Renal pelvis (tissue), 12 donors: ENCODE data around the gene RPL36A. TPM values are rescaled to one million over a fixed set of nuclear protein-coding genes. Genes with fewer than 3 reads are reported as not detected.

Experiments used
- DNase-seq: peaks from one replicate; pipeline ENCODE4 v3.0.0-alpha.2; 2013
- long read RNA-seq, 16 experiments: transcript quantifications; one replicate each; lab custom pipeline, GENCODE V29; 2026
- polyA plus RNA-seq, 3 donors: library from polyadenylated mRNA; unstranded; fragments of 120-200 nt; gene quantifications; one replicate each; pipeline ENCODE4 v1.2.1, GENCODE V29; 2013; ENCODE audit not compliant: insufficient read length in 3 of 3

RPL36A gene
- 1,000 to 10,000 TPM in 2 of 3 donors, 100 to 1,000 TPM in 1; 966 to 1,432 (median 1,147) TPM for polyA plus RNA-seq
- long read RNA-seq, donor 1, transcript RPL36A-203 (5 exons, 910 nt), result major isoform, 56 of 85 reads
- long read RNA-seq, donor 1, transcript RPL36A-202 (4 exons, 691 nt), result minor isoform, 12 of 85 reads
- long read RNA-seq, donor 1, transcript RPL36A-204 (3 exons, 2,240 nt), result minor isoform, 10 of 85 reads
- long read RNA-seq, donor 1, partial matches to known transcripts, result 0 of 85 reads
- long read RNA-seq, donor 1, other reads (novel, unspliced or antisense), result 0 of 85 reads
- long read RNA-seq, donor 2, transcript RPL36A-202 (4 exons, 691 nt), result minor isoform, 11 of 101 reads
- long read RNA-seq, donor 2, transcript RPL36A-203 (5 exons, 910 nt), result major isoform, 81 of 101 reads
- long read RNA-seq, donor 2, partial matches to known transcripts, result 0 of 101 reads
- long read RNA-seq, donor 2, other reads (novel, unspliced or antisense), result 0 of 101 reads
- long read RNA-seq, donor 3, transcript RPL36A-203 (5 exons, 910 nt), result major isoform, 63 of 93 reads
- long read RNA-seq, donor 3, transcript RPL36A-202 (4 exons, 691 nt), result minor isoform, 19 of 93 reads
- long read RNA-seq, donor 3, transcript RPL36A-205 (4 exons, 710 nt), result minor isoform, 5 of 93 reads
- long read RNA-seq, donor 3, partial matches to known transcripts, result 0 of 93 reads
- long read RNA-seq, donor 3, other reads (novel, unspliced or antisense), result 0 of 93 reads
- long read RNA-seq, donor 4, transcript RPL36A-202 (4 exons, 691 nt), result minor isoform, 6 of 104 reads
- long read RNA-seq, donor 4, transcript RPL36A-203 (5 exons, 910 nt), result major isoform, 85 of 104 reads
- long read RNA-seq, donor 4, transcript RPL36A-205 (4 exons, 710 nt), result minor isoform, 8 of 104 reads
- long read RNA-seq, donor 4, partial matches to known transcripts, result 0 of 104 reads
- long read RNA-seq, donor 4, other reads (novel, unspliced or antisense), result 0 of 104 reads
- long read RNA-seq, donor 5, transcript RPL36A-203 (5 exons, 910 nt), result major isoform, 40 of 59 reads
- long read RNA-seq, donor 5, transcript RPL36A-205 (4 exons, 710 nt), result minor isoform, 5 of 59 reads
- long read RNA-seq, donor 5, transcript RPL36A-202 (4 exons, 691 nt), result minor isoform, 7 of 59 reads
- long read RNA-seq, donor 5, partial matches to known transcripts, result 0 of 59 reads
- long read RNA-seq, donor 5, other reads (novel, unspliced or antisense), result 0 of 59 reads
- long read RNA-seq, donor 6, transcript RPL36A-202 (4 exons, 691 nt), result minor isoform, 10 of 60 reads
- long read RNA-seq, donor 6, transcript RPL36A-203 (5 exons, 910 nt), result major isoform, 30 of 60 reads
- long read RNA-seq, donor 6, transcript RPL36A-207 (2 exons, 373 nt), result minor isoform, 7 of 60 reads
- long read RNA-seq, donor 6, partial matches to known transcripts, result 5 of 60 reads
- long read RNA-seq, donor 6, other reads (novel, unspliced or antisense), result 0 of 60 reads
- long read RNA-seq, donor 7, transcript RPL36A-203 (5 exons, 910 nt), result major isoform, 82 of 109 reads
- long read RNA-seq, donor 7, transcript RPL36A-202 (4 exons, 691 nt), result minor isoform, 9 of 109 reads
- long read RNA-seq, donor 7, transcript RPL36A-205 (4 exons, 710 nt), result minor isoform, 5 of 109 reads
- long read RNA-seq, donor 7, partial matches to known transcripts, result 6 of 109 reads
- long read RNA-seq, donor 7, other reads (novel, unspliced or antisense), result 0 of 109 reads
- long read RNA-seq, donor 8, transcript RPL36A-202 (4 exons, 691 nt), result minor isoform, 6 of 27 reads
- long read RNA-seq, donor 8, transcript RPL36A-203 (5 exons, 910 nt), result major isoform, 15 of 27 reads
- long read RNA-seq, donor 8, partial matches to known transcripts, result 0 of 27 reads
- long read RNA-seq, donor 8, other reads (novel, unspliced or antisense), result 0 of 27 reads
- long read RNA-seq, donor 9, transcript RPL36A-204 (3 exons, 2,240 nt), result minor isoform, 9 of 130 reads
- long read RNA-seq, donor 9, transcript RPL36A-202 (4 exons, 691 nt), result minor isoform, 14 of 130 reads
- long read RNA-seq, donor 9, transcript RPL36A-205 (4 exons, 710 nt), result minor isoform, 9 of 130 reads
- long read RNA-seq, donor 9, transcript RPL36A-203 (5 exons, 910 nt), result major isoform, 80 of 130 reads
- long read RNA-seq, donor 9, partial matches to known transcripts, result 10 of 130 reads
- long read RNA-seq, donor 9, other reads (novel, unspliced or antisense), result 0 of 130 reads
- long read RNA-seq, donor 10, transcript RPL36A-205 (4 exons, 710 nt), result minor isoform, 6 of 98 reads
- long read RNA-seq, donor 10, transcript RPL36A-203 (5 exons, 910 nt), result major isoform, 72 of 98 reads
- long read RNA-seq, donor 10, transcript RPL36A-202 (4 exons, 691 nt), result minor isoform, 14 of 98 reads
- long read RNA-seq, donor 10, partial matches to known transcripts, result 0 of 98 reads
- long read RNA-seq, donor 10, other reads (novel, unspliced or antisense), result 0 of 98 reads
- long read RNA-seq, donor 11, transcript RPL36A-203 (5 exons, 910 nt), result major isoform, 47 of 70 reads
- long read RNA-seq, donor 11, transcript RPL36A-204 (3 exons, 2,240 nt), result minor isoform, 5 of 70 reads
- long read RNA-seq, donor 11, transcript RPL36A-202 (4 exons, 691 nt), result minor isoform, 8 of 70 reads
- long read RNA-seq, donor 11, partial matches to known transcripts, result 0 of 70 reads
- long read RNA-seq, donor 11, other reads (novel, unspliced or antisense), result 0 of 70 reads
- long read RNA-seq, donor 12, transcript RPL36A-203 (5 exons, 910 nt), result major isoform, 106 of 130 reads
- long read RNA-seq, donor 12, transcript RPL36A-205 (4 exons, 710 nt), result minor isoform, 5 of 130 reads
- long read RNA-seq, donor 12, transcript RPL36A-202 (4 exons, 691 nt), result minor isoform, 11 of 130 reads
- long read RNA-seq, donor 12, partial matches to known transcripts, result 0 of 130 reads
- long read RNA-seq, donor 12, other reads (novel, unspliced or antisense), result 0 of 130 reads
- long read RNA-seq, donor 13, transcript RPL36A-204 (3 exons, 2,240 nt), result minor isoform, 14 of 107 reads
- long read RNA-seq, donor 13, transcript RPL36A-203 (5 exons, 910 nt), result major isoform, 74 of 107 reads
- long read RNA-seq, donor 13, transcript RPL36A-202 (4 exons, 691 nt), result minor isoform, 15 of 107 reads
- long read RNA-seq, donor 13, partial matches to known transcripts, result 0 of 107 reads
- long read RNA-seq, donor 13, other reads (novel, unspliced or antisense), result 0 of 107 reads
- long read RNA-seq, donor 14, transcript RPL36A-203 (5 exons, 910 nt), result major isoform, 116 of 174 reads
- long read RNA-seq, donor 14, transcript RPL36A-204 (3 exons, 2,240 nt), result minor isoform, 10 of 174 reads
- long read RNA-seq, donor 14, transcript RPL36A-205 (4 exons, 710 nt), result minor isoform, 9 of 174 reads
- long read RNA-seq, donor 14, transcript RPL36A-202 (4 exons, 691 nt), result minor isoform, 19 of 174 reads
- long read RNA-seq, donor 14, partial matches to known transcripts, result 13 of 174 reads
- long read RNA-seq, donor 14, other reads (novel, unspliced or antisense), result 0 of 174 reads
- long read RNA-seq, donor 15, transcript RPL36A-202 (4 exons, 691 nt), result minor isoform, 20 of 169 reads
- long read RNA-seq, donor 15, transcript RPL36A-204 (3 exons, 2,240 nt), result minor isoform, 5 of 169 reads
- long read RNA-seq, donor 15, transcript RPL36A-205 (4 exons, 710 nt), result minor isoform, 6 of 169 reads
- long read RNA-seq, donor 15, transcript RPL36A-203 (5 exons, 910 nt), result major isoform, 129 of 169 reads
- long read RNA-seq, donor 15, partial matches to known transcripts, result 0 of 169 reads
- long read RNA-seq, donor 15, other reads (novel, unspliced or antisense), result 0 of 169 reads
- long read RNA-seq, donor 16, transcript RPL36A-203 (5 exons, 910 nt), result major isoform, 86 of 132 reads
- long read RNA-seq, donor 16, transcript RPL36A-208 (2 exons, 547 nt), result minor isoform, 7 of 132 reads
- long read RNA-seq, donor 16, transcript RPL36A-204 (3 exons, 2,240 nt), result minor isoform, 7 of 132 reads
- long read RNA-seq, donor 16, transcript RPL36A-202 (4 exons, 691 nt), result minor isoform, 23 of 132 reads
- long read RNA-seq, donor 16, partial matches to known transcripts, result 0 of 132 reads
- long read RNA-seq, donor 16, other reads (novel, unspliced or antisense), result 0 of 132 reads

- DNase-seq, result peak; percentile 88
Observed at GRCh38 chrX:101390664-101391525, at the start of gene RPL36A. TSS of gene RPL36A (plus strand) at chrX:101391011. CDS start at chrX:101391044, 33 bp downstream.

GRCh38 chrX:101347859-101348451 is 42.9 kb upstream of the RPL36A start:
- DNase-seq, result no peak

GRCh38 chrX:101348452-101349192 is 42.2 kb upstream of the RPL36A start, which contains the start of gene TIMM8A:
TSS of gene TIMM8A (minus strand) at chrX:101348742. CDS start at chrX:101348664, 78 bp downstream.
- DNase-seq, result peak; percentile 66

- no peak for DNase-seq
Observed at GRCh38 chrX:101349193-101349562, 41.6 kb upstream of the RPL36A start.

GRCh38 chrX:101357166-101357795 is 33.5 kb upstream of the RPL36A start:
- DNase-seq, result no peak

- DNase-seq, result no peak
Observed at GRCh38 chrX:101359966-101360365, 30.8 kb upstream of the RPL36A start.

- DNase-seq, result no peak
Observed at GRCh38 chrX:101360390-101360789, 30.4 kb upstream of the RPL36A start.

- no peak for DNase-seq
Observed at GRCh38 chrX:101362116-101362515, 28.7 kb upstream of the RPL36A start.

GRCh38 chrX:101362757-101363156 is 28.1 kb upstream of the RPL36A start:
- no peak for DNase-seq

- DNase-seq, result no peak
Observed at GRCh38 chrX:101365301-101365795, 25.5 kb upstream of the RPL36A start.

- no peak for DNase-seq
Observed at GRCh38 chrX:101368800-101369199, 22.0 kb upstream of the RPL36A start.

GRCh38 chrX:101369687-101370086 is 21.1 kb upstream of the RPL36A start:
- DNase-seq, result no peak
